HFFc6 (cell line): Measurements from ENCODE around the gene KCNJ12. TPM values are rescaled to one million over a fixed set of nuclear protein-coding genes. Genes with fewer than 3 reads are reported as not detected.

Source experiments
- DNase-seq: peaks from one replicate; pipeline ENCODE4 v3.0.0-alpha.2; 2018
- H3K27ac Mint-ChIP-seq: 2 replicates; pipeline ENCODE4 v1.8.0; 2020; ENCODE audit warnings: mild to moderate bottlenecking, mixed read lengths
- H3K27me3 Mint-ChIP-seq: 2 replicates; pipeline ENCODE4 v1.8.0; 2021; ENCODE audit warnings: mild to moderate bottlenecking, moderate library complexity, mixed read lengths; ENCODE audit not compliant: insufficient read depth
- H3K36me3 Mint-ChIP-seq: 2 replicates; pipeline ENCODE4 v1.8.0; 2021; ENCODE audit warnings: low read depth, mixed read lengths
- H3K4me1 Mint-ChIP-seq: 2 replicates; pipeline ENCODE4 v1.8.0; 2020; ENCODE audit warnings: low read depth, mixed read lengths
- H3K4me3 Mint-ChIP-seq: 2 replicates; pipeline ENCODE4 v1.8.0; 2020; ENCODE audit warnings: mild to moderate bottlenecking, moderate library complexity, mixed read lengths
- H3K9me3 Mint-ChIP-seq: 2 replicates; pipeline ENCODE4 v1.8.0; 2020; ENCODE audit warnings: mild to moderate bottlenecking, mixed read lengths
- CTCF ChIP-seq: fragments of 200-600 bp; sonication (generic); IDR thresholded peaks from 2 replicates; pipeline ENCODE4 v1.5.0; 2021; ENCODE audit warnings: antibody characterized with exemption, mild to moderate bottlenecking
- total RNA-seq, 6 experiments: library from RNA; stranded (reverse); fragmentation: NEBNext Ultra II Directional; extraction: Animal tissue kit (Norgen Biotek cat#: 25700); gene quantifications; 2 replicates in 1 of 6; 3 replicates in 5 of 6; pipeline ENCODE4 v1.2.3, GENCODE V29; 2021

KCNJ12 gene
- total RNA-seq, 6 experiments from 2014 or later, result not detected

DNA sequence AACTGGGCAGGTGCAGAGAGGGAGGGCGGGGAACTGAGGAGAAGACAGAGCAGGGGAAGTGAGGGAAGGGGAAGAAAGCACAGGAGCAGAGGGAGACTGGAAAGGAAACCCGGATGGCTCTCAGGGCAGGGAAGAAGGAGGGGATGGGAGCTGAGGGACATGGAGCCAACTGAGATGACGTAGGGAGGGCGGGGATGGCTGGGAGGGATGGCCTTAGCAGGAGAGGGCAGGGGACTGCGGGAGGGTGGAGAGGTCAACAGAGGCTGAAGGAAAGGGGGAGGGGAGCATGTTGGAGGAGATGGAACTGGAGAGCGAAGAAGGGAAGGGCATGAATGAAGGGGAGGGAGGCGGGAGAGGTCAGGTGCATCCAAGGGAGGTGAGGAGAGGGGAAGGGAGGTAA, 81.9 kb downstream of the KCNJ12 start:
- DNase-seq, result no peak
- Mint-ChIP-seq H3K4me3 (no peak overlapping the region), H3K27me3 (peaks cover 35% of the 10 kb centered on the region)

DNA sequence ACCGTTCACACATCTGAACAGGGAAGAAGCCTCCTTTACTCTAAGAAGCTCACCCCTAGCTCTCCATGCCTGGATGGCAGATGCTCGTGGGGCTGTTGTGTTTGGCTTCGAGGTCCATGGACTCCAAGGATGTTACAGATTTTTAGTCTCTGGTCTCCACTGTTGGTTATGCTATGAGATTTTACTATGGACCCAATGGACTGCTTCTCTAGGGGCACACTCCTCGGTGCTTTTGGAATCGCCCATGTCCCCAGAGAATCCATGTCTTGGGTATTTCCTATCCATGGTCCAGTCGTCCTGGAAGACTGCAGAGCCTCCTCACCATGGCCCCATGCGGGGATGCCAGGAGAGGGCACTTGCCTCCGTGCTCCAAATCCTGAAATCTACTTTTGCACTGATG, 83.4 kb downstream of the KCNJ12 start:
- Mint-ChIP-seq H3K27me3 (peaks cover 38% of the 10 kb centered on the region), H3K4me1 (peaks cover 22% of the 10 kb centered on the region), H3K9me3 (no peaks in the 10 kb centered on the region), H3K36me3 (no peaks in the 10 kb centered on the region), H3K27ac (no peak overlapping the region), H3K4me3 (no peak overlapping the region)
- DNase-seq, result no peak
- TF ChIP-seq CTCF, result no peak

More for the DNA sequence above, 81.9 kb downstream of the KCNJ12 start:
- H3K27ac Mint-ChIP-seq, result no peak overlapping the region
- H3K9me3 Mint-ChIP-seq, result no peaks in the 10 kb centered on the region
- H3K4me1 Mint-ChIP-seq, result peaks cover 22% of the 10 kb centered on the region
- TF ChIP-seq CTCF, result no peak
- H3K36me3 Mint-ChIP-seq, result no peaks in the 10 kb centered on the region

GRCh38 chr17:21460358-21460757, 84.2 kb downstream of the KCNJ12 start:
- Mint-ChIP-seq H3K27me3 (peaks cover 40% of the 10 kb centered on the region), H3K27ac (no peak overlapping the region), H3K4me1 (peaks cover 22% of the 10 kb centered on the region), H3K9me3 (no peaks in the 10 kb centered on the region), H3K4me3 (no peak overlapping the region), H3K36me3 (no peaks in the 10 kb centered on the region)
- TF ChIP-seq CTCF, result no peak
- DNase-seq, result peak; percentile 22

- no peak for TF ChIP-seq CTCF
- Mint-ChIP-seq H3K9me3 (no peaks in the 10 kb centered on the region), H3K36me3 (no peaks in the 10 kb centered on the region), H3K4me1 (peaks cover 14% of the 10 kb centered on the region), H3K4me3 (no peak overlapping the region), H3K27ac (no peak overlapping the region), H3K27me3 (peaks cover 53% of the 10 kb centered on the region)
- no peak for DNase-seq
Measured at GRCh38 chr17:21462237-21462636, 86.1 kb downstream of the KCNJ12 start.

GRCh38 chr17:21463204-21463661, 87.1 kb downstream of the KCNJ12 start:
- H3K4me3 Mint-ChIP-seq, result no peak overlapping the region
- H3K36me3 Mint-ChIP-seq, result no peaks in the 10 kb centered on the region
- no peak overlapping the region for H3K27ac Mint-ChIP-seq
- H3K4me1 Mint-ChIP-seq, result peaks cover 10% of the 10 kb centered on the region; the same call in 1 of the 2 replicates
- DNase-seq, result no peak
- peaks cover 58% of the 10 kb centered on the region for H3K27me3 Mint-ChIP-seq
- TF ChIP-seq CTCF, result no peak
- H3K9me3 Mint-ChIP-seq, result no peaks in the 10 kb centered on the region
